ENCODE results near the gene CLDN16. TPM values are rescaled to one million over a fixed set of nuclear protein-coding genes. Genes with fewer than 3 reads are reported as not detected.

Gene CLDN16
- polyA plus RNA-seq, 3 donors = not detected

GRCh38 chr3:190346541-190346940, 41.4 kb upstream of the CLDN16 start:
- Histone ChIP-seq H3K4me3 (replicated peaks in 1 of 3; ENCODE audit: low read depth in 2 of 3, low read length in 3 of 3) (no peak overlapping the region), H3K27me3 (ENCODE audit: control insufficient read depth in 2 of 2, insufficient read depth in 2 of 2, low read length in 2 of 2) (no peaks in the 10 kb centered on the region), H3K79me2 (ENCODE audit: insufficient read depth, low read length) (no peaks in the 10 kb centered on the region), H3K27ac (ENCODE audit: low read depth in 1 of 2, low read length in 2 of 2) (no peak overlapping the region), H3K4me2 (replicated peaks; ENCODE audit: extremely low read depth, low read length, poor library complexity, severe bottlenecking) (no peak overlapping the region), H4K20me1 (ENCODE audit: insufficient read depth, low read length) (no peaks in the 10 kb centered on the region), H3K9me3 (replicated peaks in 1 of 2; ENCODE audit: control insufficient read depth in 1 of 2, insufficient read depth in 1 of 2, low read length in 2 of 2) (no peaks in the 10 kb centered on the region), H3K9ac (ENCODE audit: insufficient read depth, low read length, poor library complexity, severe bottlenecking) (no peak overlapping the region), H3K36me3 (replicated peaks in 1 of 2; ENCODE audit: control insufficient read depth in 1 of 2, insufficient read depth in 2 of 2, low read length in 2 of 2) (no peaks in the 10 kb centered on the region), H2AFZ (ENCODE audit: insufficient read depth, low read depth, low read length, poor library complexity, severe bottlenecking) (no peak overlapping the region), H3K4me1 (ENCODE audit: control insufficient read depth in 1 of 2, insufficient read depth in 2 of 2, low read length in 2 of 2) (no peaks in the 10 kb centered on the region)
- H3K27me3 Mint-ChIP-seq (ENCODE audit: low read depth in 3 of 3) = peaks cover 0 to 4% (median 0%) of the 10 kb centered on the region in 3 donors
- intact Hi-C loops (cut with micrococcal nuclease) = no loop called here
- H3K4me3 Mint-ChIP-seq = no peak overlapping the region
- no CpG with 5 or more reads among the region's 2 CpGs for WGBS (ENCODE audit: insufficient coverage)
- H3K36me3 Mint-ChIP-seq = no peaks in the 10 kb centered on the region
- TF ChIP-seq CTCF (IDR thresholded peaks at IDR 0.05) = no peak
- no peak for DNase-seq
- H3K4me1 Mint-ChIP-seq = no peaks in the 10 kb centered on the region
- no peak overlapping the region for H3K27ac Mint-ChIP-seq
- H3K9me3 Mint-ChIP-seq = peaks cover 0 to 7% (median 5%) of the 10 kb centered on the region in 7 donors

GRCh38 chr3:190352861-190353457, 35.0 kb upstream of the CLDN16 start:
- no peaks in the 10 kb centered on the region for H3K36me3 Mint-ChIP-seq
- H3K4me2 ChIP-seq (replicated peaks; ENCODE audit: extremely low read depth, low read length, poor library complexity, severe bottlenecking) = no peak overlapping the region
- no peak overlapping the region for H3K4me3 ChIP-seq (replicated peaks in 1 of 3; ENCODE audit: low read depth in 2 of 3, low read length in 3 of 3)
- H3K27ac Mint-ChIP-seq = no peak overlapping the region
- H4K20me1 ChIP-seq (ENCODE audit: insufficient read depth, low read length) = no peaks in the 10 kb centered on the region
- WGBS (ENCODE audit: insufficient coverage) = no CpG with 5 or more reads among the region's 1 CpG
- H3K27me3 Mint-ChIP-seq (ENCODE audit: low read depth in 3 of 3) = peaks cover 0 to 4% (median 0%) of the 10 kb centered on the region in 3 donors
- no peaks in the 10 kb centered on the region for H3K27me3 ChIP-seq (ENCODE audit: control insufficient read depth in 2 of 2, insufficient read depth in 2 of 2, low read length in 2 of 2)
- H3K9me3 Mint-ChIP-seq = peaks cover 0 to 6% (median 3%) of the 10 kb centered on the region in 7 donors
- no peak overlapping the region for H3K27ac ChIP-seq (ENCODE audit: low read depth in 1 of 2, low read length in 2 of 2)
- no peaks in the 10 kb centered on the region for H3K79me2 ChIP-seq (ENCODE audit: insufficient read depth, low read length)
- no peak overlapping the region for H3K4me3 Mint-ChIP-seq
- no peak for TF ChIP-seq CTCF (IDR thresholded peaks at IDR 0.05)
- H3K9me3 ChIP-seq (replicated peaks in 1 of 2; ENCODE audit: control insufficient read depth in 1 of 2, insufficient read depth in 1 of 2, low read length in 2 of 2) = no peaks in the 10 kb centered on the region
- H2AFZ ChIP-seq (ENCODE audit: insufficient read depth, low read depth, low read length, poor library complexity, severe bottlenecking) = no peak overlapping the region
- intact Hi-C loops (cut with micrococcal nuclease) = no loop called here
- no peaks in the 10 kb centered on the region for H3K4me1 Mint-ChIP-seq
- no peaks in the 10 kb centered on the region for H3K36me3 ChIP-seq (replicated peaks in 1 of 2; ENCODE audit: control insufficient read depth in 1 of 2, insufficient read depth in 2 of 2, low read length in 2 of 2)
- no peak for DNase-seq
- H3K9ac ChIP-seq (ENCODE audit: insufficient read depth, low read length, poor library complexity, severe bottlenecking) = no peak overlapping the region
- H3K4me1 ChIP-seq (ENCODE audit: control insufficient read depth in 1 of 2, insufficient read depth in 2 of 2, low read length in 2 of 2) = no peaks in the 10 kb centered on the region
